ENCODE results near the gene SDR42E1.

The SDR42E1 gene

DNA sequence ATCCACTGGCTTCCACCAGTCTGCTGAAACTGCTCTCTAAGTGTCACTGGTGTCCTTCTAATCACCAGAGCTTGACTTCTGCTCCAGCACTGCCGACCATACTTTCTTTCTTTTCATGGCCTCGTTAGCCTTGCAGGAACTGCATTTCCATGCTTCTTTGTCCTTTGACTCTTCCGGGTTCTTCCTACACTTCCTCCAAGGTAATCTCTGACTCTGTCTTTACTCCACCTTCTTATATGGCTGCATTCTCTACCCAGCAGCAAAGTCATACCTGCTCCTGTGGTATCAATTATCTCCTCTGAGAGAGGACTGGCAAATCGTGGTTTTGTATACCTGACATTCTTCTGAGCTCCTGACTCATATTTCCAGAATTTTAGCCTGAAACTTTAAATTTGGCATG lies 30.3 kb upstream of the SDR42E1 start:
- no peaks in the 10 kb centered on the region for H3K36me3 ChIP-seq (ENCODE audit: control insufficient read depth in 5 of 5, insufficient read depth in 5 of 5, low read length in 5 of 5)
- H3K27ac ChIP-seq (ENCODE audit: low read depth, low read length) = no peak overlapping the region
- H3K27me3 ChIP-seq (ENCODE audit: control insufficient read depth in 5 of 5, insufficient read depth in 4 of 5, low read length in 5 of 5) = no peaks in the 10 kb centered on the region
- H3K9me3 ChIP-seq (ENCODE audit: control insufficient read depth in 5 of 5, low read length in 5 of 5) = no peaks in the 10 kb centered on the region
- no peak overlapping the region for H3K4me3 ChIP-seq (ENCODE audit: low read depth in 1 of 5, low read length in 5 of 5)
- no peaks in the 10 kb centered on the region for H3K4me1 ChIP-seq (ENCODE audit: control insufficient read depth in 5 of 5, insufficient read depth in 5 of 5, low read length in 5 of 5)
- no peak overlapping the region for H3K9ac ChIP-seq (ENCODE audit: low read length in 5 of 5)

GRCh38 chr16:82040296-82040695 lies 29.0 kb upstream of the SDR42E1 start:
- Histone ChIP-seq H3K27me3 (ENCODE audit: control insufficient read depth in 5 of 5, insufficient read depth in 4 of 5, low read length in 5 of 5) (peaks cover 0 to 5% (median 0%) of the 10 kb centered on the region in 5 donors), H3K27ac (ENCODE audit: low read depth, low read length) (no peak overlapping the region), H3K4me1 (ENCODE audit: control insufficient read depth in 5 of 5, insufficient read depth in 5 of 5, low read length in 5 of 5) (no peaks in the 10 kb centered on the region), H3K4me3 (ENCODE audit: low read depth in 1 of 5, low read length in 5 of 5) (no peak overlapping the region), H3K9ac (ENCODE audit: low read length in 5 of 5) (no peak overlapping the region), H3K36me3 (ENCODE audit: control insufficient read depth in 5 of 5, insufficient read depth in 5 of 5, low read length in 5 of 5) (no peaks in the 10 kb centered on the region), H3K9me3 (ENCODE audit: control insufficient read depth in 5 of 5, low read length in 5 of 5) (no peaks in the 10 kb centered on the region)

DNA sequence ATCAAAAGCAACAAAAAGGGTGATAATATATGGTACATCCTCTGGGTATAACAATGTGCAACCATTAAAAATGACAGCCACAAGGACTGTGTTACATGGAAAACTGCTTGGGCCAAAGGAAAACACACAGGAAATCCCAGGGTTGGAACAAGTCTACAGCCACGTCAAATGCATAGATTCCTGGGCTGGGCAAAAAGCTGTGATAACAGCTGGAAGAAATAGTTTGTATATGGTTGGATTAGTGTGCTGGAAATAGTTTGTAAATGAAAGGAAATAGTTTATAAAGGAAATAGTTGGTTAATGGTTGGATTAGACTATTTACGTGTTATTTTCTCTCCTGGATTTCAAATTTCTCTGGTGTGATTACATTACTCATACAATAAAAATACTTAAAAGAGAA lies 26.4 kb upstream of the SDR42E1 start:
- no peak overlapping the region for H3K4me3 ChIP-seq (ENCODE audit: low read depth in 1 of 5, low read length in 5 of 5)
- no peaks in the 10 kb centered on the region for H3K36me3 ChIP-seq (ENCODE audit: control insufficient read depth in 5 of 5, insufficient read depth in 5 of 5, low read length in 5 of 5)
- H3K27me3 ChIP-seq (ENCODE audit: control insufficient read depth in 5 of 5, insufficient read depth in 4 of 5, low read length in 5 of 5) = peaks cover 0 to 11% (median 8%) of the 10 kb centered on the region in 5 donors
- no peak overlapping the region for H3K27ac ChIP-seq (ENCODE audit: low read depth, low read length)
- H3K4me1 ChIP-seq (ENCODE audit: control insufficient read depth in 5 of 5, insufficient read depth in 5 of 5, low read length in 5 of 5) = peaks cover 0 to 5% (median 0%) of the 10 kb centered on the region in 5 donors
- H3K9me3 ChIP-seq (ENCODE audit: control insufficient read depth in 5 of 5, low read length in 5 of 5) = no peaks in the 10 kb centered on the region
- H3K9ac ChIP-seq (ENCODE audit: low read length in 5 of 5) = no peak overlapping the region

- Histone ChIP-seq H3K27ac (ENCODE audit: low read depth, low read length) (no peak overlapping the region), H3K27me3 (ENCODE audit: control insufficient read depth in 5 of 5, insufficient read depth in 4 of 5, low read length in 5 of 5) (peaks cover 0 to 11% (median 9%) of the 10 kb centered on the region in 5 donors), H3K36me3 (ENCODE audit: control insufficient read depth in 5 of 5, insufficient read depth in 5 of 5, low read length in 5 of 5) (no peaks in the 10 kb centered on the region), H3K4me3 (ENCODE audit: low read depth in 1 of 5, low read length in 5 of 5) (no peak overlapping the region), H3K4me1 (ENCODE audit: control insufficient read depth in 5 of 5, insufficient read depth in 5 of 5, low read length in 5 of 5) (peaks cover 0 to 5% (median 0%) of the 10 kb centered on the region in 5 donors), H3K9ac (ENCODE audit: low read length in 5 of 5) (no peak overlapping the region), H3K9me3 (ENCODE audit: control insufficient read depth in 5 of 5, low read length in 5 of 5) (no peaks in the 10 kb centered on the region)
Measured at GRCh38 chr16:82037251-82037650, 26.0 kb upstream of the SDR42E1 start.

- Histone ChIP-seq H3K9ac (ENCODE audit: low read length in 5 of 5) (no peak within 1 kb of the TSS), H3K27ac (ENCODE audit: low read depth, low read length) (no peak within 1 kb of the TSS), H3K36me3 (ENCODE audit: control insufficient read depth in 5 of 5, insufficient read depth in 5 of 5, low read length in 5 of 5) (no peaks in the 10 kb centered on the region), H3K27me3 (ENCODE audit: control insufficient read depth in 5 of 5, insufficient read depth in 4 of 5, low read length in 5 of 5) (peaks cover 0 to 11% (median 9%) of the 10 kb centered on the region in 5 donors), H3K9me3 (ENCODE audit: control insufficient read depth in 5 of 5, low read length in 5 of 5) (no peaks in the 10 kb centered on the region), H3K4me3 (ENCODE audit: low read depth in 1 of 5, low read length in 5 of 5) (no peak within 1 kb of the TSS), H3K4me1 (ENCODE audit: control insufficient read depth in 5 of 5, insufficient read depth in 5 of 5, low read length in 5 of 5) (peaks cover 0 to 5% (median 0%) of the 10 kb centered on the region in 5 donors)
Measured at GRCh38 chr16:82034981-82035612, 23.8 kb upstream of the SDR42E1 start, which contains the start of gene HSD17B2. Gene HSD17B2 (plus strand): TSS chr16:82035253. CDS start chr16:82035425, 172 bp downstream.

GRCh38 chr16:82033683-82034300 lies 22.5 kb upstream of the SDR42E1 start:
- Histone ChIP-seq H3K27me3 (ENCODE audit: control insufficient read depth in 5 of 5, insufficient read depth in 4 of 5, low read length in 5 of 5) (peaks cover 0 to 11% (median 9%) of the 10 kb centered on the region in 5 donors), H3K9ac (ENCODE audit: low read length in 5 of 5) (no peak overlapping the region), H3K9me3 (ENCODE audit: control insufficient read depth in 5 of 5, low read length in 5 of 5) (no peaks in the 10 kb centered on the region), H3K4me1 (ENCODE audit: control insufficient read depth in 5 of 5, insufficient read depth in 5 of 5, low read length in 5 of 5) (peaks cover 0 to 5% (median 0%) of the 10 kb centered on the region in 5 donors), H3K4me3 (ENCODE audit: low read depth in 1 of 5, low read length in 5 of 5) (no peak overlapping the region), H3K36me3 (ENCODE audit: control insufficient read depth in 5 of 5, insufficient read depth in 5 of 5, low read length in 5 of 5) (no peaks in the 10 kb centered on the region), H3K27ac (ENCODE audit: low read depth, low read length) (no peak overlapping the region)

DNA sequence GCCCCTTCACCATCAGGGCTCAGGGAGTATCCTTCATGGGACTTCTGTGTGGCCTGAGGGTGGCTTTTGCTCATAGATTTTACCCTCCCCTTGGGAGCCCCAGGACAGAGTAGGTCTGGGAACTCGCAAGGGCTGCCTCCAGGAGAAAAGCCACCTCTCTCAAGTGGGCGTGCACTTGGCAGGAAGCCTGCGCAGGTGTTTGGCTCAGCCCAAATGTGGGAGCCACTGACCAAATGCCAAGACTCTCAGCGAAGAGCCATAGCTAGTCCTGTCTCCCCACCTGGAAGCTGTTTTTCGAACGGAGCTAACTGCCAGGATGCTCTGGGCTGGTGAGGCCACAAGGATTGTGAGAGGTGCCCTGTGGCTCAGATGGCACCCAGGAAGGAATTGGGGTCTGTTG lies 21.7 kb upstream of the SDR42E1 start:
- no peaks in the 10 kb centered on the region for H3K9me3 ChIP-seq (ENCODE audit: control insufficient read depth in 5 of 5, low read length in 5 of 5)
- H3K4me1 ChIP-seq (ENCODE audit: control insufficient read depth in 5 of 5, insufficient read depth in 5 of 5, low read length in 5 of 5) = peaks cover 0 to 5% (median 0%) of the 10 kb centered on the region in 5 donors
- no peak overlapping the region for H3K9ac ChIP-seq (ENCODE audit: low read length in 5 of 5)
- H3K4me3 ChIP-seq (ENCODE audit: low read depth in 1 of 5, low read length in 5 of 5) = no peak overlapping the region
- H3K27ac ChIP-seq (ENCODE audit: low read depth, low read length) = no peak overlapping the region
- peaks cover 0 to 11% (median 9%) of the 10 kb centered on the region in 5 donors for H3K27me3 ChIP-seq (ENCODE audit: control insufficient read depth in 5 of 5, insufficient read depth in 4 of 5, low read length in 5 of 5)
- H3K36me3 ChIP-seq (ENCODE audit: control insufficient read depth in 5 of 5, insufficient read depth in 5 of 5, low read length in 5 of 5) = no peaks in the 10 kb centered on the region

DNA sequence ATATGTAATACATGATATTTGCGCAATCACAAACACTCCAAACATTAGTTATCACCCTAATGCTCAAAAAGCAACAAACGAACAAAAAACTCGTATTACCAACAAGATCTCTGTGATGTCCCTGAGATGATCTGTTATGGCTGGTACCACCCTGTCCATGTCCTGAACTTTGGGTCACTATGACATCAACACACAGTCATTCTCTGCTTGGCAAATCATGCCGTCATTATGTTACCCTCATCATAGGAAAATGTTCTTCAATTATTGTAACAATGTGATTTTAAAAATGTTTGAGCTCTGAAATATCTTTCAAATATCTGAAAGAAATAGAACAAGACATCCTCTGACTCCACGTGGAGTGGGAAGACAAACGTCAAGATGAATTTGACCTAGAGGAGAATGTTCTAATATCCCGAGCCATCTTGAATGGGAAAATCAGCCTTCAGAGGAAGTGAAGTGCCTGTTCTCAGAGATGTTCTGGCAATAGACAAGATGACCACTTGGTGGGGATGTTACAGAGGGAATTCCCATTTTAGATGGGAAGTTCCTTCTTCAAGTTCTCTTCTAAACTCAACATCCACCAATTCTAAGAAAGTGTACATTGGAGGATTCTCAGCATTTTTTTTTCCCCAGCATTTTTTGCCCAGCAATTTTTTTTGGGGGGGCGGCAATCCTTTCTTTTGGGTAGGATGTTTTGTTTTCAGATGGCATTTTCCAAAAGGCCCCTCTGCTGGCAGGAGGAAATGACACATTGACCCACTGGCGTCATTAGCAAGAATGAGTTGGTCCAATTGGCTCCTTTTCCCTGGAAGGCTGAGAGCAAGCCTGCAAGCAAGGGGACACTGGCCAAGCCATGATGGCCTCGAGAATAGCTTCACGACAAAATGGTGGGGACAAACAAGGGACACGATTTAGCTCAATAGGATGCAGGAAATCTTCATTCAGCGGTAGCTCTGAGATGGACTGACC lies 20.1 kb upstream of the SDR42E1 start:
- H3K36me3 ChIP-seq (ENCODE audit: control insufficient read depth in 5 of 5, insufficient read depth in 5 of 5, low read length in 5 of 5) = no peaks in the 10 kb centered on the region
- no peak overlapping the region for H3K9ac ChIP-seq (ENCODE audit: low read length in 5 of 5)
- H3K27ac ChIP-seq (ENCODE audit: low read depth, low read length) = no peak overlapping the region
- H3K27me3 ChIP-seq (ENCODE audit: control insufficient read depth in 5 of 5, insufficient read depth in 4 of 5, low read length in 5 of 5) = peaks cover 0 to 11% (median 9%) of the 10 kb centered on the region in 5 donors
- no peak overlapping the region for H3K4me3 ChIP-seq (ENCODE audit: low read depth in 1 of 5, low read length in 5 of 5)
- H3K9me3 ChIP-seq (ENCODE audit: control insufficient read depth in 5 of 5, low read length in 5 of 5) = no peaks in the 10 kb centered on the region
- H3K4me1 ChIP-seq (ENCODE audit: control insufficient read depth in 5 of 5, insufficient read depth in 5 of 5, low read length in 5 of 5) = peaks cover 0 to 5% (median 0%) of the 10 kb centered on the region in 5 donors

GRCh38 chr16:82027629-82028064 lies 16.4 kb upstream of the SDR42E1 start:
- Histone ChIP-seq H3K4me1 (ENCODE audit: control insufficient read depth in 5 of 5, insufficient read depth in 5 of 5, low read length in 5 of 5) (no peaks in the 10 kb centered on the region), H3K9me3 (ENCODE audit: control insufficient read depth in 5 of 5, low read length in 5 of 5) (no peaks in the 10 kb centered on the region), H3K9ac (ENCODE audit: low read length in 5 of 5) (no peak overlapping the region), H3K27ac (ENCODE audit: low read depth, low read length) (no peak overlapping the region), H3K36me3 (ENCODE audit: control insufficient read depth in 5 of 5, insufficient read depth in 5 of 5, low read length in 5 of 5) (no peaks in the 10 kb centered on the region), H3K27me3 (ENCODE audit: control insufficient read depth in 5 of 5, insufficient read depth in 4 of 5, low read length in 5 of 5) (peaks cover under 1 to 17% (median 3%) of the 10 kb centered on the region in 5 donors), H3K4me3 (ENCODE audit: low read depth in 1 of 5, low read length in 5 of 5) (no peak overlapping the region)
